Measurements from ENCODE around the gene SLAIN2.
A peak's percentile ranks its signal among the peaks of the same experiment; 100 is the strongest.

SLAIN2 gene

GRCh38 chr4:48322063-48322462, 19.3 kb upstream of the SLAIN2 start:
- in situ Hi-C loops (cut with HindIII; ENCODE audit: low sequenced_read_pairs), result no loop called here
- no peak for TF ChIP-seq CTCF (IDR thresholded peaks at IDR 0.05; ENCODE audit: low read depth, low read length)
- DNase-seq (ENCODE audit: low read depth, low spot score), result no peak
- H3K4me3 ChIP-seq (ENCODE audit: low read depth, low read length), result no peak overlapping the region

GRCh38 chr4:48324281-48324680, 17.0 kb upstream of the SLAIN2 start:
- in situ Hi-C loops (cut with HindIII; ENCODE audit: low sequenced_read_pairs), result no loop called here
- DNase-seq (ENCODE audit: low read depth, low spot score), result no peak
- TF ChIP-seq CTCF (IDR thresholded peaks at IDR 0.05; ENCODE audit: low read depth, low read length), result no peak
- H3K4me3 ChIP-seq (ENCODE audit: low read depth, low read length), result no peak overlapping the region

- no peak overlapping the region for H3K4me3 ChIP-seq (ENCODE audit: low read depth, low read length)
- no peak for TF ChIP-seq CTCF (IDR thresholded peaks at IDR 0.05; ENCODE audit: low read depth, low read length)
- in situ Hi-C loops (cut with HindIII; ENCODE audit: low sequenced_read_pairs), result no loop called here
- DNase-seq (ENCODE audit: low read depth, low spot score), result no peak
Observed at GRCh38 chr4:48329193-48329592, 12.1 kb upstream of the SLAIN2 start.

GRCh38 chr4:48329976-48330375, 11.4 kb upstream of the SLAIN2 start:
- in situ Hi-C loops (cut with HindIII; ENCODE audit: low sequenced_read_pairs), result no loop called here
- no peak overlapping the region for H3K4me3 ChIP-seq (ENCODE audit: low read depth, low read length)
- TF ChIP-seq CTCF (IDR thresholded peaks at IDR 0.05; ENCODE audit: low read depth, low read length), result no peak
- peak; percentile 91 for DNase-seq (ENCODE audit: low read depth, low spot score)

GRCh38 chr4:48331577-48332330, 9.6 kb upstream of the SLAIN2 start:
- in situ Hi-C loops (cut with HindIII; ENCODE audit: low sequenced_read_pairs), result no loop called here
- DNase-seq (ENCODE audit: low read depth, low spot score), result peak; percentile 28
- TF ChIP-seq CTCF (IDR thresholded peaks at IDR 0.05; ENCODE audit: low read depth, low read length), result no peak
- H3K4me3 ChIP-seq (ENCODE audit: low read depth, low read length), result no peak overlapping the region

GRCh38 chr4:48332661-48333060, 8.7 kb upstream of the SLAIN2 start:
- no peak for TF ChIP-seq CTCF (IDR thresholded peaks at IDR 0.05; ENCODE audit: low read depth, low read length)
- in situ Hi-C loops (cut with HindIII; ENCODE audit: low sequenced_read_pairs), result no loop called here
- H3K4me3 ChIP-seq (ENCODE audit: low read depth, low read length), result no peak overlapping the region
- no peak for DNase-seq (ENCODE audit: low read depth, low spot score)
